HG03064 (cell line): ENCODE results near the gene TAF9.
"Not testable (repeated sequence)": the region's sequence is repeated elsewhere in the genome, so short reads cannot be mapped to it uniquely, and the experiment has no call there.

Experiments used
- ATAC-seq: cut with Tn5 transposase; IDR thresholded peaks from one replicate; pipeline ENCODE4 v1.9.1; 2021; ENCODE audit warnings: low read depth; ENCODE audit not compliant: unreplicated experiment

The TAF9 gene, protein sequence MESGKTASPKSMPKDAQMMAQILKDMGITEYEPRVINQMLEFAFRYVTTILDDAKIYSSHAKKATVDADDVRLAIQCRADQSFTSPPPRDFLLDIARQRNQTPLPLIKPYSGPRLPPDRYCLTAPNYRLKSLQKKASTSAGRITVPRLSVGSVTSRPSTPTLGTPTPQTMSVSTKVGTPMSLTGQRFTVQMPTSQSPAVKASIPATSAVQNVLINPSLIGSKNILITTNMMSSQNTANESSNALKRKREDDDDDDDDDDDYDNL

DNA sequence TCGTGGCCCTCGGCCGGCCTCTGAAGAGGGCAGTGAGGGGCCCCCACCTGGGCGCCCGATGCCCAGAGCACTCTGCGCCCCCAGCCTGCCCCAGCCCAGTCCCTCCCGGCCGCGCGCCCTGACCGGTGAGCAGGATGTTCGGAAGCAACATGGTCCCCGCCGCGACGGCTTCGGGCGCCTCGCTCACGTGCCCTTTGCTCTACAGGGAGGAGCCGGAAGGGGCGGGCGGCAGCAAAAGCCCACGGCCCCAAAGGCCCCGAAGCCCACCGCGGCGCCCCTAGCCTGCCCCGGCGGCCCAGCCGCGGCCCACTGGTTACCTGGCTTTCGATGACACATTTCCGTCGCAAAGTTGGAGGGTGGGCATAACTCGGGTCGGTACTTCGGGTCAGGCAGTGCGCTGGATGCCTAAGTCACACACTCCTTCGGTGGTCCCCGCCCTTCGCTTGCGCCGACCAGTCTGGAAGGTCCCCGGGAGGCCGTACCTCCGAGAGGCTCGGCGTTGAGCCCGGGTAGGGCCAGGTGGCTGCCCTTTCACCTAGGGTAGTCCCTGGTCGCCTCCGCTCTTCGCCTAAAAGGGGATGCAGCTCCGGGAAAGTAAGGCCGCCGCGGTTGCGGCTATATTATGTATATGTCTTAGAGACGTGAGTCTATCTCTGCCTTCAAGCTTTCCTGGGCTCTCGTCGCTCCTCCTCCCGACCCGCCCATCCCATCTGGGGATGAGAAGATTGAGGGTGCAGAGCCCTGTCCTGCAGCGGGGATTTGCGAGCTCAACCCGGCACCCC, at the start of gene TAF9, which contains the start of the genes AK6 and RAD17:
TSS of gene TAF9 (minus strand) at position 181 of the 782 bp plus-strand sequence. CDS start 3,783 bp downstream, outside the sequence.
TSS of gene AK6 (minus strand) at position 181 of the 782 bp plus-strand sequence. CDS start at position 151, 30 bp downstream.
TSS of gene RAD17 (plus strand) at position 479 of the 782 bp plus-strand sequence. CDS start 2,391 bp downstream, outside the sequence.
- ATAC-seq = peak; percentile 92

DNA sequence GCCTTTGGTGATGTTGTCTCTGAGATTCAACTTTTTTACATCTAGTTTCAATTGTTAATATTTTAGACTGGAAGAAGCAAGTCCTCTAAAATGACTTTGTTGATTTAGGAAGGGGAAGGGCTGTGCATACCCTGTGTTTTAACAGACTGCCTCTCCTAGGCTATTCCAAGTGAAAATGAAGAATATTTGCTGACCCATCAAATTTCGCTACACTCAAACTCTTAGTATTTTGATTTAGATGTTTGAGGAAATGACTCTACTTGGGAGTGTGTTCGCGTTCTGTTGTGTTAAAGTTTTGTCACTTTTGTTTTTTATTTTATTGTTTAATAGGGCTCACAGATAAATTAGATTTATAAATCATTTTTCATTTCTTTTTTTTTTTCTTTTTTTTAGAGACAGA, 49.2 kb upstream of the TAF9 start:
- ATAC-seq = no peak

DNA sequence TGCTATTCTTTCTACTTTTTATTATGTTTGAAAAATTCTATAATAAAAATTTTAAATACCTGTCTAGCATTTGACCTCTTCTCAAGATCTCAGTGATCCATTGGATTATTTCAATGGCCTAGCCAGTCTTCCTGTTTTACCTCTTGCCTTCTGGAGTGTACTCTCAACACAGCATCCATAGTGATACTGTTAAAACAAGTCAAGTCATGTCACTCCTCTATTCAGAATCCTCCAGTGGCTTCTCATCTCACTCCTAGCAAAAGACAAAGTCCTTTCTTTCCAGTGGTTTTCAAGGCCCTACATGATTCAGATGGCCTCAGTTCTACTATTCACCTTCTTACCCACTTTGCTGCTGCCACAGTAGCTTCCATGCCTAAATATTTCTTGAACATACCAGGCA, 47.4 kb upstream of the TAF9 start:
- ATAC-seq = no peak

DNA sequence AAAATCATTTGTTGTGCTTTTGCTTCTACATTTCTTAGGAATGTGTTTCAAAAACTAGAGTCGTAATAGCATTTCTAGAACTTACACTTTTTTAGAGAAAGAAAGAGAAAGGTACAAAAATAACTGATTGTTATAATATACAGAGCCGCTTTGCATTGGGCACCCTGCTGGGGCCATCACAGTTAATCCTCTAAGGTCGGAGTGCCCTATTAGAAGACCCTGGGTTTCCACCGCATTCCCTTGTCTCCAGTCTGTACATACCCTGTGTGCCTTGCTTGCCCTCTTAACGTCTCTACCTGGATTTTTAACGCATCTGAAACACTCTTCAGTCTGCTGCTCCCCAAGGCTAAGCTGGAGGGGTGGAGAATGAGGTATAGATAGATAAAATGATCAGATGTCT, 46.9 kb upstream of the TAF9 start:
- no peak for ATAC-seq

DNA sequence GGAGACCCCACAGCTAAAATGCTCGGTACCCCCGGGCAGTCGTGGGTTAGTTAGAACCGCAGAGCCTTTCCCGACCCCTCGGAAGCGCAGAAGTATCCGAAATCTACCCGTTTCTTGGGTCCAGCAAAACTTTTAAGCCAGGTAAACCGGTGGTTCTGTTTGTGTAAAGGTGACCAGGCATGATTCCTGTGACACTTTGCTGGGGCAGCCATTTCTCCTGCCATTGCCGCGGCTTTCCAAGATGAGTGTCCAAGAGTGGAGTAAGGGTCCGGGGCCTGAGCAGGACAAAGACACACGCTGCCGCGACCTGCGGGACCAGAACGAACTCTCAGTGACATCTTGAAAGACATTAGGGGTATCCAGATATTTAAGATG, 46.3 kb upstream of the TAF9 start:
- ATAC-seq = no peak

DNA sequence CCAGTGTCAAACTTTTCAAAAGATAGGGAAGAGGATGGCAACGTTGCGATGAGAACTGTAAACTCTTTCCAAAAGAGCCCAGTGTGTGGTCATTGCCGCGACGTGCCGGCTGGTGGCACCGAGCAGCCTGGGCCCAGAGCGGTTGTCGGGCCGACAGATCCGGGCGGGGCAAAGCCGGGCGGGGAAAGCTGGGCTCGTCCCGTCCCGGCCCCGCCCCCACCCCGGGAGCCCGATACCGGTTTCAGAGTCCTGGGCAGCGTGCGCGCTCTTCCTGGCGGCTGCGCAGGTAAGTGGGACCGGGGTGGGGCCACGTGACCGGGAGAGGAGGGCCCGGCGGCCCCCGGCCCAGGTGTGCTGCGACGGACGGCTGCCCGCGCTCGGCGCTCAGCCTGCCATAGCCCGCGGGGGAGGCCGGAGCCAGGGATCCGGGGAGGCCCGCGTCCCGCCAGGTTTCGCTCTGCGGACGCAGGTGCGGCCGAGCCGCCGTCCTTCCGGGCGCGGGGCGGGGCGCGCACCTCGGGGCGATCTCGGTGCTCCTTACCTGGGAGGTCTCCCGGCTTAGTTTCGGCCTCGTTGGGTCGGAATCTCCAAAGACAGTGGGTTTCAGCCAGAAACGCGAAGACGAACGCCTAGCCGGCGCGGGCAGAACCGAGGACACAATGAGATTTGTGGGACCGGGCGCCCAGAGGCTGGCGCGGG, 45.7 kb upstream of the TAF9 start, which contains the start of gene MARVELD2:
TSS of gene MARVELD2 (plus strand) at position 232 of the 699 bp plus-strand sequence. CDS start 4,270 bp downstream, outside the sequence.
- peak; percentile 69 for ATAC-seq

DNA sequence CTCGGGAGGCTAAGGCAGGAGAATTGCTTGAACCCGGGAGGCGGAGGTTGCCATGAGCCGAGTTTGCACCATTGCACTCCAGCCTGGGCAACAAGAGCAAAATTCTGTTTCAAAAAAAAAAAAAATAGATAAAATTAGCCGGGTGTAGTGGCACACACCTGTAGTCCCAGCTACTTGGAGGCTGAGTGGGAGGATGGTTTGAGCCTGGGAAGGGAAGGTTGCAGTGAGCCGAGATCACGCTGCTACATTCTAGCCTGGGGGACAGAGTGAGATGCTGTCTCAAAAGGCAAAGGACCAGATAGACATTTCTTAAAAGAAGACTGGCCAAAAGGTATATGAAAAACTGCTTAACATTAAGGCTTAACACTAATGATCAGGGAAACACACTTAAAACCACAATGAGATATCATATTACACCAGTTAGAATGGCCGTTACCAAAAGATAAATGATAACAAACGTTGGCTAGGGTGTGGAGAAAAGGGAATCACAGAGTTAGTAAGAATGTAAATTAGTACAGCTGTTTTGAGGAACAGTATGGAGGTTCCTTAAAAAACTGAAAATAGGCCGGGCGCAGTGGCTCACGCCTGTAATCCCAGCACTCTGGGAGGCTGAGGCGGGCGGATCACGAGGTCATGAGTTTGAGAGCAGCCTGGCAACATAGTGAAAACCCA, 35.5 kb upstream of the TAF9 start:
- ATAC-seq = no peak

DNA sequence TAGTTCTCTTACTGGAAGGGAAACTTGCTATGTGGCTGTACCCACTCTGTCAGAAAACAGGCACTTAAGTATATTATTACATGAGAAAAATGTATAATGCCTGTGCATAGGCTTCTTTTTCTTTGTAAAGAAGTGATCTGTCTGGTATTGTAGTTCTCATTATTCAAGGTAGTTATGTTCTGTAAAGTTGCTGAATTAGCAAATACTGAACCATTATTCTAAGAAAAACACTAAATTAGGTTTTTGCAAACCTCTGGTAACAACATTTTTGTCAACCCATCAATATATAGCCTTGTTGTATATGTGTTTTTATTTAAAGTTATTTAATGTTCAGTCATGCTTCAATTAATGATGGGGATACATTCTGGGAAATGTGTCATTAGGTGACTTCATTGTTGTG, 9.1 kb upstream of the TAF9 start:
- no peak for ATAC-seq

DNA sequence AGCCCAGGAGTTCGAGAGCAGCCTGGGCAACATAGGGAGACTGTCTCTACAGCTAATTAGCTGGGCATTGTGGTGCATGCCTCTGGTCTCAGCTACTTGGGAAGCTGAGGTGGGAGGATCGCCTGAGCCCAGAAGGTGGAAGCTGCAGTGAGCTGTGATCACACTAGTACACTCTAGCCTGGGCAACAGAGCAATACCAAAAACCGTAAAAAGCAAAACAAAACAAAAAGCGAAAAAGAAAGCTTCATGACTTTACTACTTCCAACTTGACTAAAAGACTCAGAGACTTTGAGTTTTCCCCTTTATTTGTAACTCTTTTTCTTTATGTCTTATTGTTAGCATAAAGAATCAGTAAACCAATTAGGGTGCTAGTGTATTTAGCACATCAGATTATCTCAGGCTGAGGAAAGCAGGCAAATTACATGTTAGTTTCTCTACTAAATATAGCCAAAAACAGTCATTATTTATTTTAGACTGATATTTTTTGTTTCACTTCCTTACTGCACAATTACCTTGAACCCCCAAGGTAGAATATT, 5.7 kb upstream of the TAF9 start:
- peak; percentile 60 for ATAC-seq

DNA sequence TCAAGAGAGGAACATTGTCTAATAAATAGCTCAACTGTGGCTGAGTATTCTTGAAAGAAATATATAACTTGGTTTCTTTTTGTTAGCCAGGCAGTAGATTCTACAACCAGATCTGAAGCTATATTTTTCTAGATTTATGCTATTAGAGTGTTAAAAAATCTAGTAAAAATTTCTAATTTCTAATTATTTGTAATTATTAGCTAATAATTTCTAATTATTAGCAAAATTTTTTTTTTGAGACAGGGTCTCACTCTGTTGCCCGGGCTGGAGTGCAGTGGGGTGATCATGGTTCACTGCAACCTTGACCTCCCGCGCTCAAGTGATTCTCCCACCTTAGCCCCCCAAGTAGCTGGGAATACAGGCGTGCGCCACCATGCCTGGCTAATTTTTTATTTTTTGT, 3.1 kb upstream of the TAF9 start:
- ATAC-seq = no peak

DNA sequence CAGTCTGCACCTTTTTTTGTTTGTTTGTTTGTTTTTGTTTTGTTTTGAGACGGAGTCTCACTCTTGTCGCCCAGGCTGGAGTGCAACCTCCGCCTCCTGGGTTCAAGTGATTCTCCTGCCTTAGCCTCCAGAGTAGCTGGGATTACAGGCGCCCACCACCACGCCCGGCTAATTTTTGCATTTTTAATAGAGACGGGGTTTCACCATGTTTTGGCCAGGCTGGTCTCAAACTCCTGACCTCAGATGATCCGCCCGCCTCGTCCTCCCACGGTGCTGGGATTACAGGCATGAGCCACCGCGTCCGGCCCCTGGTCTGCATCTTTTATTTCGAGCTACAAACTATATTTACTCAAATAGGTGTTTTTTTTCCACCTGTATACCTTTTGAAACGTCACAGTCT, 1.0 kb upstream of the TAF9 start:
- ATAC-seq = not testable (repeated sequence)

DNA sequence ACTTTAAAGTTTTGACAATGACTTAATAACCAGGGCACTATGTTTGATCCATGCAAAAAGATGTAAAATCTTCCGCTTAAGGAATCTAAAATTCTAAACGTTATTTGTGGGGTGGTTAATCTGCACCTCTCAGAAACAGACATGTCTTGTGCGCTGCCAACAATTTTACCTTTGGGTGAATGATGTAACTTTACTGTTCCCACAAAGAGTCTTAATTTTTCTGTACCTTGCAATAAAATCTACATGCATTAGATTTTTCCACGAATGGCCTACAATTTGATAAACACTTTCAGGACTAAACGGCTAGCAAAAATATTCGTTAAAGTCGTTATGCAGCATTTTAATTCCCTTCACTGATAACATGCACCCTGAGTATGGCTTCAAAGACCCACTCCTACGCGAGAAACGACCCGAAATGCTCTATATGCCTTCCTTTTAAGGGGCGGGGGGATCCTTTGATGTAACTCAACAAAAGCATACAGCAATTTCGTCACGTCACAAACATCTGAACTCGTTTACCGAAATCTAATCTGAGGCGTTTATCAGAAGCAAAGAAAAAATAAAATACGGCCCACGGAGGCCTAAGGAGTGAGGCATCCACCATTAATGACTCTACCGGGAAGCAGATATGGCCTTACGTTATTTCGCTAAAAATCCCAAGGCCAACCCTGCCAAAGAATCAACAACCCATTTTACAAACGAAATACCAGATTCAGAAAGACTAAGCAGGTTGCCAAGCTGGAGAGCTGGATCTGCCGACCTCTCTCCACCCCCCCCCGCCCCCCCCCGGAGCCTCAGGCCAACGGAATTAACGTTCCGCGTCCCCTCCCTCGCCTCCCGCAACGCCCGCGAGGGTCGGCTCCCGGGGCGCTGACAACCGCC, 621 bp downstream of the TAF9 start:
- ATAC-seq = peak; percentile 22

DNA sequence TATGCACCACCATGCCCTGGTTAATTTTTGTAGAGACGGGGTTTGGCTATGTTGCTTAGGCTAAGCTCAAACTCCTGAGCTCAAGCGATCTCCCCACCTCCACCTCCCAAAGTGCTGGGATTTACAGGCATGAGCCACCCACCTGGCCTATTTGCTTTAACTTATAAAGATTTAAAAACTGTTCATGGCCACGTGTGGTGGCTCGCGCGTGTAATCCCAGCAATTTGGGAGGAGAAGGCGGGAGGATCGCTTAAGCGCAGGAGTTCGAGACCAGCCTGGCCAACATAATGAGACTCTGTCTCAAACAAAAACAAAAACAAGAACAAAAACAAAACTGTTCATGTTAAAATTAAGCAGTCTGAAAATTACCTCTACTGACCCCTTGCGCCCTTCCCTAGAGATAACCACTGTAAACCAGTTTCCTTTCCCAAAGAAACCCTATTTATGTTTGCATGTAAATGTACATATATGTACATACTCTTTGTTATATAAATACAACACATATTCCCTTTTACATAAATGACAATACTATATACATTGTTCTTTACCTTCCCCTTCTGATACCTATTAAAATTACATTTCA, 1.5 kb downstream of the TAF9 start:
- no peak for ATAC-seq

DNA sequence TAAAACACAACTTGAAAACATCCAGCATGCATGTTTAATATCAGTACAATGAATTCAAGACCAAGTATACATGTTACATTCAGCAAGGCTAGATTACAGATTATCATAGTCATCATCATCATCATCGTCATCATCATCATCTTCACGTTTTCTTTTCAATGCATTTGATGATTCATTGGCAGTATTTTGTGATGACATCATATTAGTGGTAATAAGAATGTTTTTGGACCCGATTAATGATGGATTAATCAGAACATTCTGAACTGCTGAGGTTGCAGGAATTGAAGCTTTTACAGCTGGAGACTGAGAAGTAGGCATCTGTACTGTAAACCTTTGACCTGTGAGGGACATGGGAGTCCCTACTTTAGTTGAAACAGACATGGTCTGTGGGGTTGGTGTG, 4.5 kb downstream of the TAF9 start:
- no peak for ATAC-seq

DNA sequence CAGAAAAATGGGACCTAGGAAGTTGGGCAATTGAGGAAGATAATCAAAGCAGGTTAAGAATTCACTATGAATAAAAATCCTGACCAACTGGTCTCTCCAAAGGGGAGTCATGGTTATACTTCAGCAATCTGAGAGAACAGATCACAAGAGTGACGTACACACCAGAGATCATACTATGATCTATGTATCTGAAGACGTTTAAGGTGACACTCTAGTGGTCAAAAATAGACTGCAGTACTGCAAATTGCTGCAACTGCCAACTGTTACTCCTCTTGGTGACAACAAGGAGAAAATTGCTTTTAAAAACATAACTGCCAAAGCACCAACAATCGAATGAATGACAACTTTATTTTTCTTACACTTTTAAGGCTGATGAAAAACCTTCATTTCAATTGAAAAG, 4.9 kb downstream of the TAF9 start:
- ATAC-seq = no peak

DNA sequence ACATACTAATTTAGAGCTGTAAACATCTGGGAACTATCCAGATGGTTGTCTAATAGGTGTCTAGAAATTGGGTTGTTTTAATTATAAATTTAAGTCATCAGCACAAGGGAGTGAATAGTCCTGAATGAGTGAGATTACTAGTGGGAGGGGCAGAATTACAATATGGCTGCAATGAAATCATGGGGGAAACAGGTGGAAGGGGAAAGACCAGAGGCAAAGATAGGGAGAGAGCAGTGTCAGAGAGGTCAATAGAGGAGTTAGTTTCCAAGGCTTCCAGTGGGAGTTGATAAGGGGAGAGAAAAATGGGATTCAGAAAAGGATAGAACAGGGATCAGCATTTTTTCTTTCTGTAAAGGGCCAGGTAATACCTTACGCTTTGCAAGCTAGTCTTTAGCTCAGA, 8.9 kb downstream of the TAF9 start:
- ATAC-seq = no peak

DNA sequence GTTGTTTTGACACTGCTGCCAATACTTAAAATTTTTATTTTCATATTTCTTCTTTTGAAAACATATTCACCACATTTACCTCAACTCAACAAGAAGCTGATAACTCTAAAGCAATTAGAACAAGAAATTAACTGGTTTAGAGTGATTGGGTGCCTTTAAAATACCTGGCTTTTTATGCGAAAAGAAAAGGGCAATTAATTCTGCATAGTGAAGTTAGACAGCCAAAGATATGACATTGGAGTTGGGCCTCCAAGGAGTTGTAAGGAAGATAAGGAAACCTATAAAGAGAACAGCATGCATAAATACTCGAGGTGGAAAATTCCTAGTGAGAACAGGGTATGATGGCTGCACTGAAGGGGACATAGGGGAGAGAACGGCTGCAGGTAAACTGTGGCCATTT, 9.6 kb downstream of the TAF9 start:
- no peak for ATAC-seq

DNA sequence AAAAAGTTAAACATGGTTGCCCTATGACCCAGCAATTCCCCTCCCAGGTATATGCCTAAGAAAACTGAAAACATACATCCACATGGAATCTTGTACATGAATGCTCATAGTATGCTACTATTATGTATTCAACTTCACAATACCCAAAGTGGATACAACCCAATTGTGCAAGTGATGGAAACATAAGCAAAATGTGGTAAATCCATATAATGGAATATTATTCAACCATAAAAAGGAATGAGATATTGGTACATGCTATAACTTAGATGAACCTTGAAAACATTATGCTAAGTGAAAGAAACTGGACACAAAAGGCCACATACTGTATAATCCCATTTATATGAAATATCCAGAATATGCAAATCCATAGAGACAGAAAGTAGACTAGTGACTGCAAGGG, 18.7 kb downstream of the TAF9 start:
- ATAC-seq = no peak

DNA sequence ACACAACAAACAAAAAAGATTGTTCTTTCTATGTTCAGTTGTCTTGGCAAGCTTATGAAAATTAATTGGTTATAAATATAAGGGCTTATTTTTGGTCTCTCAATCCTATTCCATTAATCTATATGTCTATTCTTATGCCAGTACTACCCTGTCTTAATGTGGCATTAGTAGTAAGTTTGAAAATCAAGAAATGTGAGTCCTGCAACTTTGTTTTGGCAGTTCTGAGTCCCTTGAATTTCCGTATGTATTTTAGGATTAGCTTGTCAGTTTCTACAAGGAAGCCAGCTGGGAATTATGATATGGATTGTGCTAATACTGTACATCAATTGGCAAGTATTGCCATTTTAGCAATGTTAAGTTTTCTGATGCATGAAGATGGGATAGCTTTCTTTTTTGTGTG, 26.2 kb downstream of the TAF9 start:
- ATAC-seq = no peak
